Right kidney (tissue), 1 donor: ENCODE results near the gene NCK1.
"Not testable (repeated sequence)": the region's sequence is repeated elsewhere in the genome, so short reads cannot be mapped to it uniquely, and the experiment has no call there.

Experiments used
- DNase-seq: peaks from one replicate; pipeline ENCODE4 v3.0.0-alpha.2; 2016

Gene NCK1

DNA sequence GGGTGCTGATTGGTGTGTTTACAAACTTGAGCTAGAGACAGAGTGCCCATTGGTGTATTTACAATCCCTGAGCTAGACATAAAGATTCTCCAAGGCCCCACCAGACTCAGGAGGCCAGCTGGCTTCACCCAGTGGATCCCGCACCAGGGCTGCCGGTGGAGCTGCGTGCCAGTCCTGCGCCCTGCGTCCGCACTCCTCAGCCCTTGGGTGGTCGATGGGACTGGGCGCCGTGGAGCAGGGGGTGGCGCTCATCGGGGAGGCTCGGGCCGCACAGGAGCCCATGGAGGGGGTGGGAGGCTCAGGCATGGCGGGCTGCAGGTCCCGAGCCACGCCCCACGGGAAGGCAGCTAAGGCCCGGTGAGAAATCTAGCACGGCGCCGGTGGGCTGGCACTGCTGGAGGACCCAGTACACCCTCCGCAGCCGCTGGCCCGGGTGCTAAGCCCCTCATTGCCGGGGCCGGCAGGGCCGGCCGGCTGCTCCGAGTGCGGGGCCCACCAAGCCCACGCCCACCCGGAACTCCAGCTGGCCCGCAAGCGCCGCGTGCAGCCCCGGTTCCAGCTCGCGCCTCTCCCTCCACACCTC, 125.5 kb downstream of the NCK1 start:
- not testable (repeated sequence) for DNase-seq

DNA sequence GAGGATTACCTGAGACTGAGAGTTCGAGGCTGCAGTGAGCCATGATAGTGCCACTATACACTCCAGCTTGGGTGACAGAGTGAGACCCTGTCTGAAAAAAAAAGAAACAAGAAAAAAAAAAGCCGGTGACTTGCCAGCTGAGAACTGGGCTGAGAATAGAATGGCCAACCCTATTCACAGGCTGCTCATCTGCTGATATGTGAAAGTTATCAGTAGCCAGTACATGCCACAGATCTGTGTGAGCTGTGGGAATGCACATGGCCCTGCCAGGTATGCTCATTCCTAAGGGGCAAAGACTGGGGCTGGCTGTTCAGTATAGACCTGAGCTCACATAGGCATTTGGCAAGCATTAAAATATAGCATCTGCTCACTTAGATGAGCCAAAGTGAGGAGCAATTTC, 126.6 kb downstream of the NCK1 start:
- no peak for DNase-seq

DNA sequence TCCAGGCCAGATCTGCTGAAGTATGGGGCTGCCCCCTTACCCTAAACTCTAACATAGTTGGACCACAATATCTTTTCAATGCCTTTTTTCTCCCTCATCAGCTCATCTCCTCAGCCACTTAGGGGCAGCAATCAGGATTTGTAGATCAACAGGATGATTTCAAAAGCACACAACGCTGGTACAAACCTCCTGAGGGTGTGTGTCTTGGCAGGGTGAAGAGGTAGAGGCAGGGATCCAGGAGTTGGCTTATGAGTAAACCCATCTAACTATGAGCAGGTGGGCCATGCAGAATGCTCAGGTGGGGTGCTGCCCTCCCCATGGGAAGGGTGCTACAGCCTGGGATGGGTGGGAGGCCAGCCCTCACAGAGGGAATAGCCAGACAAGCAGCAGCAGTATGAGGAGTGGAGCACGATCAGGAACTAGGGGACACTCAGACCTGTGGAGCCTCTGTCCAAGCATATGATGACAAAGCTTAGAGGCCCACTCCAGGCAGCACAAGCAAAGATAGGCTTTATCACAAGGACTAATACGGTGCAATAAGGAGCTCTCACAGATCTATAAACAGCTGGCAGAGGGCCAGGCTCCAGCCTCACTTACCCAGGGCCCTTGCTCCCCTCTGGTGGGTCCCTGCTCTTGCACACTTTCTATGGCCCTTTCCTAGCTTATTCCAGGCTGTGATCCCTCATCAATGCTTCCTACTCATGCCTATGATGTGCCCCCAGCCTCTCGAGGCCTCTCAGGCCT, 127.9 kb downstream of the NCK1 start:
- no peak for DNase-seq

DNA sequence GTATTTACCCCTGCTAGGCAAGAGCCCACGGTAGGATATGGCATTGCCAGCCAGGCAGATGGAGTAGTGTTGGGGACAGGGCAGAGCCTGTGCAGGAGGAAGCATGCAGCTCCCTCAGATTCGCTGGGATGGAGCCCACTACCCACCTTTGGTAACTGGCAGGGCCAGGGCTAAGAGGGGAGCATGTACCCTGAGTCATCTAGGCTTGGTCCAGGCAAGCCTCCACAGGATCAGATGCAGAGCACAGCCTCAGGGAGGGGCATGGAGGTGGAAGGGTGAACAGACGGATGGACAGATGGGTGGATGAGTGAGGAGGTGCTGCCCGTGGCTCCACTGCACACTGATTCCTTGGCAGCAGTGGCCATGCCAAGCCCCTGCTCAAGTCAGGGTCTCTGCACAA, 128.8 kb downstream of the NCK1 start:
- DNase-seq = no peak

DNA sequence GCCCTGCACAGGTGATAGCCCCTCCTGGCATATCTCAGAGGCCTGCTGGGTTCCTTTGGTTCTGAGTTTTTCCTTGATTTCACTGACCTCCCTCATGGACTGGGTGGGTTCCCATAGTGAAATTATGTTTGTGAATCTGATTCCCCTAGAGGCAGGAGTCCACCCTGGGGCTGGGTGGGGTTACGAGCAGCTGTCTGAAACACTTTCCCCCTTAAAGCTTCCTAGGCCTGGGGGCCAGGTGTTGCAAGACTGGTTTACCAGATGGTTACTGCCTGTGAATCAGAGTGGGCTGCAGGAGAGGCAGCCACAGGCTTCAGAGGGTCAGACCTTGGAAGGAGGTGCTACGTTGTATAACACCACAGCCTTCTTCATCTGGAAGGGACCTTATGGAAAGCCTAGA, 130.1 kb downstream of the NCK1 start:
- no peak for DNase-seq

DNA sequence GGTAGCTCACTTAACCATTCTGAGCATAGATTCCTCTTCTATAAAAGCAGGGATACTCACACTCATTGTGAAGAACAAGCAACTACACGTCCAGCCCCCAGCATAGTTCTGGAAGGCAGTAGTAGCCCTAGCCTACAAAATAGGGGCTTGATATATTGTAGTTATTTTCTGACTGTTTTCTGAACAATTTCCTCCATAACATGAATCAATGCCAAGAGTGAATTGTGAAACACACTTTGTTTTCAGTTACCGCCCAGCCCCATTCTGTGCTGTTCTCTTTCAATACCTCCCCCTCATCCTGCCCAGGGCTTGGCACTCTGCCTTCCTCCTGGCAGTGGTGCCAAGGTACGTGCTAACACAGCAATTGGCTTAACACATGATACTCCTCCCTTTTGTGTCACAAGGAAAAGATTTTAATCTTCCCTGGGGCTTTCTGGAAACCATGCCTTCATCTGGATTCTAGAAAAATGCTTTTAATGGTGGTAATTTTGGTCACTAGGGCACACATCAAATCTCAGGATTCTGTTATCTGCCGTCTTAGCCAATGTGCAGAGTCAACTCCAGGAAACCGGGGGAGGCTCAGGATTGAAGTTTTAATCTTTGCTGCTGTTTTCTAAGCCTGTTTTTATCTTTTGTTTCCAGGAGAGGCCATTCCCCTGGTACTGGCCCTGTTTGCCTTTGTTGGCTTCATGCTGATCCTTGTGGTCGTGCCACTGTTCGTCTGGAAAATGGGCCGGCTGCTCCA, 132.9 kb downstream of the NCK1 start:
- DNase-seq = no peak

DNA sequence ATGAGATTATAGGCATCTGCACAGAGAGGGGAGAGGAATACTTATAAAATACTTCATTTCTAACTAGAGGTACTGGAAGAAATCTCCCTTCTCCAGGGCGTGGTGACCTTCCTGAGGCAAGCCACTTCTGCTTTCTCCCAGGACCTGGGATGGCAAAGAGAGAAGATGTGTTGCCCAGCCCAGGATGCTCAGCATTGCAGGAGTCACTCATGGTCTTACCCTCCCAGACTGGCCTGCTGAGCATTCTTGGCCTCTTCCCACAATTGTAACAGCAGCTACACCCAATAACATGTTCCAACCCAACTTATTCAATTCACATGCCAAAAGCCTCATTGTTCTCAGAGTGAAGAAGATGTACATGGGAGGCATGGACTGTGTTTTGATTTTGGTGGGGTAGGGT, 133.6 kb downstream of the NCK1 start:
- DNase-seq = no peak
